Measurements from ENCODE around the gene TARDBP. TPM values are rescaled to one million over a fixed set of nuclear protein-coding genes. Genes with fewer than 3 reads are reported as not detected.

The TARDBP gene
- total and polyA plus RNA-seq, 9 of the 15 experiments (the other 6 are each of a cell fraction or from before 2014, with no cell fraction given) = 122 to 515 (median 243) TPM

DNA sequence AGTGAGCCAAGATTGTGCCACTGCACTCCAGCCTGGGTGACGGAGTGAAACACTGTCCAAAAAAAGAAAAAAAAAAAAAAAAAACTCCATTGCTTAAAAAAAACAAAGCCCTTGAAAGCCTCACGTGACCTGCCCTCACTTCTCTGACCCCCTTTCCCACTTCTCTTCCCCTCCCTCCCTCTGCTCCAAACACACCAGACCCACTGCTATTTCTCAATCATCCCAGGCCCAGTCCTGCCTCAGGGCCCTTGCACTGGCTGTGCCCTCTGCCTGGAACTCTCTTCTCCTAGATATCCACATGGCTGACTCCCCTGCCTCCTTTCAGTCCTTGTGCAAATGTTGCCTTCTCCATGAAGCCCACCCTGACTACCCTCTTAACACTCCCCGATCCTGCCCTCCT lies 45.4 kb upstream of the TARDBP start:
- DNase-seq (ENCODE audit: extremely low read depth in 1 of 4, low spot score in 3 of 4) = no peak
- Histone ChIP-seq H3K4me2 (ENCODE audit: insufficient read depth, low read length) (no peak overlapping the region), H3K4me3 (no peak overlapping the region), H3K9ac (ENCODE audit: insufficient read depth in 1 of 2, low read depth in 2 of 2, low read length in 2 of 2) (no peak overlapping the region), H3K79me2 (ENCODE audit: control insufficient read depth, insufficient read depth, low read length) (no peaks in the 10 kb centered on the region), H3K9me1 (ENCODE audit: control insufficient read depth, insufficient read depth, low read length) (no peaks in the 10 kb centered on the region), H3K4me1 (replicated peaks in 1 of 2; ENCODE audit: control insufficient read depth in 2 of 2, insufficient read depth in 2 of 2, low read length in 2 of 2) (no peaks in the 10 kb centered on the region; a peak in 3 of 5 replicates), H2AFZ (ENCODE audit: low read depth, low read length) (no peak overlapping the region), H3K9me3 (replicated peaks; ENCODE audit: control insufficient read depth, insufficient read depth, low read depth, low read length) (no peaks in the 10 kb centered on the region), H3K27me3 (ENCODE audit: control insufficient read depth in 2 of 2, insufficient read depth in 2 of 2, low read length in 2 of 2) (peaks cover 28 to 91% of the 10 kb centered on the region in 2 experiments), H3K27ac (ENCODE audit: extremely low read depth, low read depth, low read length) (no peak overlapping the region), H3K36me3 (ENCODE audit: control insufficient read depth, insufficient read depth, low read length) (no peaks in the 10 kb centered on the region), H4K20me1 (replicated peaks; ENCODE audit: control insufficient read depth, insufficient read depth, low read length) (no peaks in the 10 kb centered on the region)
- no peak for FAIRE-seq
- ATAC-seq = no peak
- no TSS peak for BruUV-seq (replicated peaks)
- 10% methylated on average over 3 of the region's 3 CpGs for WGBS (ENCODE audit: insufficient coverage, low coverage, missing lambda C conversion rate)
- ChIA-PET POLR2A (interaction anchor here (1.1 kb wide), 1 partner anchor 12 kb away, joined by 4 read pairs; no protein-coding TSS in a partner anchor), CTCF (ENCODE audit: low intra/inter-chr PET ratio) (interaction anchor here (0.6 kb wide), 1 partner anchor 435 kb away, joined by 3 read pairs; no protein-coding TSS in a partner anchor)
- in situ Hi-C loops (cut with MboI) (no loop called here), intact Hi-C loops (cut with micrococcal nuclease) (no loop called here)
- TF ChIP-seq, protein P1, sequence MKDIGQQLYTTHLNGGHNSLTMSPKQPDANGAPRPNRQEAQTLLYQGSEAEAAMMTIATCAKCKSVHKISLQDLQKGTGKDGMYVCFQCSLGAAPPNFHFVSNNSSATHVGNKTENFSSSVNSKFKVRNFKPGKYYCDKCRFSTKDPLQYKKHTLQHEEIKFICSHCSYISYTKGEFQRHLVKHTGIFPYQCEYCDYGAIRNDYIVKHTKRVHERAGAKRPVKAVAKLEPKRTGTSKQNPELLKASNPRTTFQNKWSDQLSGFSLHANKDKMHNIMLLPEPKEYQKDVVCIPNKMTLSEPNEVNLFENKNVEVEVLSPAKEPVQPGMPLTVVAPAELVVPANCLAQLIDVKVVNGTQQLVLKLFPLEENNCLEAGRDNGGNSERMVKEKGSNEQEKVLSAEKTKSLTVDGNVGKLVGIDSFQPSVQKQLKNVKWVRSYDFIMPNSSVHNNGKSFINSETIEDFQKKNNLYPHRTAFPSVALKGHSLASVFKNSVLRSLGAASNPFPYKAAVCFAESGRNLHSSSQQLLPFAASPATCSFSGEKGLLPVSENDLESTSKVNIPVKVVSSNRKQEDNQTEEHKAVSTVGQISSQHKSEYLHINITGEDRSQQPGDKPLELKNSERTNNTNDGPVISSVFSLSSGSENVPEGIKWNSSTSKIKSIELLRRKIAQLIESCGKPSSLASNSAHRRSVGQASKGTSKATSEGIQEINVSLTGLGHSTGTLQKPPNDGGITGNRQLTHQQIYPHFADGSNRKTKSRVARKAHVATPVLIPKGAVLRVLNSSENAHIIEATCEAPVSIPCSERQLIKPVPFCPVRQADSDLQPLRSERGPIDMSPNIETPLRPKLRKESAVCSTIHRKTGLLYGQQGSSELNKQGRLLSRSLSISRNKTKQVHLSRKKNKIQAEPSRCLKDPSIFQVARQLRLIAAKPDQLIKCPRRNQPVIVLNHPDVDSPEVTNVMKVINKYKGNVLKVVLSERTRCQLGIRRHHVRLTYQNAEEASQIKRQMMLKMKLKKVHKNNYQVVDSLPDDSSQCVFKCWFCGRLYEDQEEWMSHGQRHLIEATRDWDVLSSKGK (CRISPR knock-in tag; IDR thresholded peaks at IDR 0.05) = no peak
- TF ChIP-seq NFIX (CRISPR knock-in tag; IDR thresholded peaks at IDR 0.05; ENCODE audit: low read depth) = no peak
- no peak for TF ChIP-seq HOXB6 (CRISPR knock-in tag; IDR thresholded peaks at IDR 0.05; ENCODE audit: borderline replicate concordance)
- TF ChIP-seq, protein P2, sequence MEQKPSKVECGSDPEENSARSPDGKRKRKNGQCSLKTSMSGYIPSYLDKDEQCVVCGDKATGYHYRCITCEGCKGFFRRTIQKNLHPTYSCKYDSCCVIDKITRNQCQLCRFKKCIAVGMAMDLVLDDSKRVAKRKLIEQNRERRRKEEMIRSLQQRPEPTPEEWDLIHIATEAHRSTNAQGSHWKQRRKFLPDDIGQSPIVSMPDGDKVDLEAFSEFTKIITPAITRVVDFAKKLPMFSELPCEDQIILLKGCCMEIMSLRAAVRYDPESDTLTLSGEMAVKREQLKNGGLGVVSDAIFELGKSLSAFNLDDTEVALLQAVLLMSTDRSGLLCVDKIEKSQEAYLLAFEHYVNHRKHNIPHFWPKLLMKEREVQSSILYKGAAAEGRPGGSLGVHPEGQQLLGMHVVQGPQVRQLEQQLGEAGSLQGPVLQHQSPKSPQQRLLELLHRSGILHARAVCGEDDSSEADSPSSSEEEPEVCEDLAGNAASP (IDR thresholded peaks at IDR 0.05) = no peak
- TF ChIP-seq, protein P3, sequence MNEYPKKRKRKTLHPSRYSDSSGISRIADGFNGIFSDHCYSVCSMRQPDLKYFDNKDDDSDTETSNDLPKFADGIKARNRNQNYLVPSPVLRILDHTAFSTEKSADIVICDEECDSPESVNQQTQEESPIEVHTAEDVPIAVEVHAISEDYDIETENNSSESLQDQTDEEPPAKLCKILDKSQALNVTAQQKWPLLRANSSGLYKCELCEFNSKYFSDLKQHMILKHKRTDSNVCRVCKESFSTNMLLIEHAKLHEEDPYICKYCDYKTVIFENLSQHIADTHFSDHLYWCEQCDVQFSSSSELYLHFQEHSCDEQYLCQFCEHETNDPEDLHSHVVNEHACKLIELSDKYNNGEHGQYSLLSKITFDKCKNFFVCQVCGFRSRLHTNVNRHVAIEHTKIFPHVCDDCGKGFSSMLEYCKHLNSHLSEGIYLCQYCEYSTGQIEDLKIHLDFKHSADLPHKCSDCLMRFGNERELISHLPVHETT (CRISPR knock-in tag; conservative IDR thresholded peaks at IDR 0.05 in 1 of 2, IDR thresholded peaks at IDR 0.05 in 1 of 2) = no peak
- TF ChIP-seq MAFG (tag; conservative IDR thresholded peaks at IDR 0.05) = no peak
- no peak for TF ChIP-seq EHMT2 (IDR thresholded peaks at IDR 0.05)
- TF ChIP-seq, protein P4, sequence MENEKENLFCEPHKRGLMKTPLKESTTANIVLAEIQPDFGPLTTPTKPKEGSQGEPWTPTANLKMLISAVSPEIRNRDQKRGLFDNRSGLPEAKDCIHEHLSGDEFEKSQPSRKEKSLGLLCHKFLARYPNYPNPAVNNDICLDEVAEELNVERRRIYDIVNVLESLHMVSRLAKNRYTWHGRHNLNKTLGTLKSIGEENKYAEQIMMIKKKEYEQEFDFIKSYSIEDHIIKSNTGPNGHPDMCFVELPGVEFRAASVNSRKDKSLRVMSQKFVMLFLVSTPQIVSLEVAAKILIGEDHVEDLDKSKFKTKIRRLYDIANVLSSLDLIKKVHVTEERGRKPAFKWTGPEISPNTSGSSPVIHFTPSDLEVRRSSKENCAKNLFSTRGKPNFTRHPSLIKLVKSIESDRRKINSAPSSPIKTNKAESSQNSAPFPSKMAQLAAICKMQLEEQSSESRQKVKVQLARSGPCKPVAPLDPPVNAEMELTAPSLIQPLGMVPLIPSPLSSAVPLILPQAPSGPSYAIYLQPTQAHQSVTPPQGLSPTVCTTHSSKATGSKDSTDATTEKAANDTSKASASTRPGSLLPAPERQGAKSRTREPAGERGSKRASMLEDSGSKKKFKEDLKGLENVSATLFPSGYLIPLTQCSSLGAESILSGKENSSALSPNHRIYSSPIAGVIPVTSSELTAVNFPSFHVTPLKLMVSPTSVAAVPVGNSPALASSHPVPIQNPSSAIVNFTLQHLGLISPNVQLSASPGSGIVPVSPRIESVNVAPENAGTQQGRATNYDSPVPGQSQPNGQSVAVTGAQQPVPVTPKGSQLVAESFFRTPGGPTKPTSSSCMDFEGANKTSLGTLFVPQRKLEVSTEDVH (IDR thresholded peaks at IDR 0.05; ENCODE audit: low read depth, partially characterized antibody) = no peak
- no peak for TF ChIP-seq STAT5A (IDR thresholded peaks at IDR 0.05; ENCODE audit: borderline replicate concordance, low read length)
- peak; percentile 52; the same call in 1 of the 2 replicates for TF ChIP-seq BCOR (IDR thresholded peaks at IDR 0.05)
- 0 out of 2 replicates have a peak, but pooled peaks have one; percentile 29 for TF ChIP-seq SMARCA5 (IDR thresholded peaks at IDR 0.05)
- no peak for TF ChIP-seq TSC22D4 (tag; IDR thresholded peaks at IDR 0.05)
- peak; percentile 9; the same call in 1 of the 2 replicates for TF ChIP-seq RAD51 (IDR thresholded peaks at IDR 0.05; ENCODE audit: borderline replicate concordance, low read depth)
- no peak for TF ChIP-seq ERF (CRISPR knock-in tag; IDR thresholded peaks at IDR 0.05)

Data from K562 (cell line).